AG09309 (cell line): ENCODE measurements around the gene PPME1.

Experiments used
- DNase-seq: peaks from one replicate; pipeline ENCODE4 v3.0.0-alpha.2; 2010; ENCODE audit warnings: low read depth
- H3K4me3 ChIP-seq: 2 replicates; pipeline ENCODE4 v1.5.1; 2011; ENCODE audit warnings: mild to moderate bottlenecking, low read depth, low read length, moderate library complexity; ENCODE audit not compliant: control insufficient read depth
- TF ChIP-seq, protein P1 (sequence below): IDR thresholded peaks from 2 replicates; pipeline ENCODE4 v1.5.1; 2011; ENCODE audit warnings: mild to moderate bottlenecking, low read depth, low read length, inconsistent platforms; ENCODE audit not compliant: insufficient read depth, control insufficient read depth; ENCODE audit errors: missing control alignments

Gene PPME1

DNA sequence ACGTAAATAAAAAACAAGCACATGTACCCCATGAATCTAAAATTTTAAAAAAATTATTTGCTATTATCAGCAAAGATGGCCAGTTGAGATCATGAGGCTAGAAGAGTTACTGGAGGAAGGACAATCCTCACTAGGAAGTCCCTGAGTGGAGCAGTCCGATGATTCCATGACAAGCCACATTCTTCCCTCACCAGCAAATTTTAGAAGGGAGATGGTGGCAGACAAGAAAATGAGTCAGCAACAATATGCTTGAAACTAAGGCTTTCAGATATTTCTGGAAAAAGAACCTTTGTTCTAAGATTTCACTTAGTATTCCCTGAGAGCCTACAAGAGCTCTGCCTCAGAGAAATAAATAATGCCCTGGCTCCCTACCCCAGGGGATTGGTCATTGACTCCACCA is 105.5 kb downstream of the PPME1 start:
- TF ChIP-seq, protein P1, sequence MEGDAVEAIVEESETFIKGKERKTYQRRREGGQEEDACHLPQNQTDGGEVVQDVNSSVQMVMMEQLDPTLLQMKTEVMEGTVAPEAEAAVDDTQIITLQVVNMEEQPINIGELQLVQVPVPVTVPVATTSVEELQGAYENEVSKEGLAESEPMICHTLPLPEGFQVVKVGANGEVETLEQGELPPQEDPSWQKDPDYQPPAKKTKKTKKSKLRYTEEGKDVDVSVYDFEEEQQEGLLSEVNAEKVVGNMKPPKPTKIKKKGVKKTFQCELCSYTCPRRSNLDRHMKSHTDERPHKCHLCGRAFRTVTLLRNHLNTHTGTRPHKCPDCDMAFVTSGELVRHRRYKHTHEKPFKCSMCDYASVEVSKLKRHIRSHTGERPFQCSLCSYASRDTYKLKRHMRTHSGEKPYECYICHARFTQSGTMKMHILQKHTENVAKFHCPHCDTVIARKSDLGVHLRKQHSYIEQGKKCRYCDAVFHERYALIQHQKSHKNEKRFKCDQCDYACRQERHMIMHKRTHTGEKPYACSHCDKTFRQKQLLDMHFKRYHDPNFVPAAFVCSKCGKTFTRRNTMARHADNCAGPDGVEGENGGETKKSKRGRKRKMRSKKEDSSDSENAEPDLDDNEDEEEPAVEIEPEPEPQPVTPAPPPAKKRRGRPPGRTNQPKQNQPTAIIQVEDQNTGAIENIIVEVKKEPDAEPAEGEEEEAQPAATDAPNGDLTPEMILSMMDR, result no peak
- DNase-seq, result no peak
- H3K4me3 ChIP-seq, result no peak overlapping the region

DNA sequence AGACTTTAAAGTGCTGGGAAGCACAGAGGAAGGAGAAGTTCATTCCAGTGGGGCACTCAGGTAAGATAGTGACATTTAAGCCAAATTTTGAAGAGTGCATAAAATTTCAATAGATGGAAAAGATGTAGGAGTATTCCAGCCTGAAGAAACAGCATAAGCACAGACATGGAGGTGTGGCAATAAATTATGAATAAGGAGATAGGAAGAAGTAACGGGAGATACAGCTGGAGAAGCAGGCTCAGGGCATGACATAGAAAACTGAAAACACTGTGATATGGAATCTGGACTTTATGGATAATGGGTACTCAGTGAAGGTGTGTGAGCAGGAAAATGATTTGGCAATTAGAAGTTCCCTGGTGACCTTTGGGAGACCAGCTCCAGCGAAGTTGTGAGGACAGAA is 107.0 kb downstream of the PPME1 start:
- no peak for DNase-seq

DNA sequence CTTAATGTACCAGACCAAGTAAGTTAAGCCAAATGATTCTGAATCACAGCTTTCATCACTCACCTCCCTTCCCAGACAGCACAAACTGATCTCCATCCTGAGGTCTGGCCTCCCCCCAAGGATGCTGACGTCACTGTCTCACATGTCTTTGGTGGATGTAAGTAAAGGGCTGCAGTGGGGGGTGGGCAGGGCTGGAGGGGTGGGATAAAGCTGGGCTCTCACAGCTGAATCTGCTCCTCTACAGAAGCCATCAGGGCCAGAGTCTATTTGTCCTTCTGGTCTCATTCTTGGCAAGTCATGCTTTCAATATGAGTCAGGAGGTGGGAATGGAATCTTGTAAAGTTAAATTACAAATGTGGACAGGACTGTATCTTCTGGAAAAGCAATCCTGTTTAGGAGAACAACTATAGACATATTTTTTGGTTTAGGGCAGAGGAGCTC is 107.7 kb downstream of the PPME1 start:
- TF ChIP-seq, protein P1, result no peak
- peak; percentile 95 for DNase-seq
- no peak overlapping the region for H3K4me3 ChIP-seq

More for the DNA sequence above, 107.0 kb downstream of the PPME1 start:
- no peak overlapping the region for H3K4me3 ChIP-seq
- TF ChIP-seq, protein P1, result no peak

DNA sequence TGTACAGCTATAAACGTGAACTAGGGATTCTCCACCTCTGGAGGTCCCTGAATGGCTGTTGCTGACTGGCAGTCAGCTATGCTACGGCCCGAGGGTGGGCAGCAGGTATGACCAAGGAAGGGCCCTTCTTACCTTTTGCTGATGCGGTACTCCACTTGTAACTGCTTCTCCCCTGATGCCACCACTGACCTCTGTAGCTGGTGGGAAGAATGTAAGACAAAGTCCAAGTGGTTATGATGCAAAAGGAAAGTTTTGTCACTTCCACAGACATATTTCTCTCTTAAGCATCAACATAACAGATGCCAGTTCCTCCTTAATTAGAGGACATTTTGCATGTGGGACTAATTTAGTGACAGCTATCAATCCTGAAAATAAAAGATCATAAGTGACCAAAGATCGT is 108.2 kb downstream of the PPME1 start:
- H3K4me3 ChIP-seq, result no peak overlapping the region
- TF ChIP-seq, protein P1, result no peak
- DNase-seq, result no peak

DNA sequence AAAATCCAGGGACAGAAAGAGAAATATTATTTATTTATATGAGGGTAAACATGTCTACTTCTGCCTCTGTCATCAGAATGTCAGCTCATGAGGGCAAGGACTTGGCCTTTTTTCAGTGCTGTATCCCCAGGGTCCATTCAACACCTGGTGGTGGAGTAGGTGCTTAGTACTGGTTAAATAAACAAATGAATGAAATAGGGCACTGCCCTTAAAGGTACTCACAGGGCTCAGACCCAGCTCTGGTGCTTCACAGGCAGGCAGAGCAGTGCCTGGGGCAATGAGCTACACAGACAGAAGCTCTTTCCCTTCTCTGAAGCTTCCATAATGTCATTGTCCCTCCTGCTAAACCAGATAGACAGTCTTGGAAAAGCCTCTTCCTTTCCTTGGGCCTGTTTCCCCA is 109.4 kb downstream of the PPME1 start:
- H3K4me3 ChIP-seq, result no peak overlapping the region
- TF ChIP-seq, protein P1, result no peak
- no peak for DNase-seq

DNA sequence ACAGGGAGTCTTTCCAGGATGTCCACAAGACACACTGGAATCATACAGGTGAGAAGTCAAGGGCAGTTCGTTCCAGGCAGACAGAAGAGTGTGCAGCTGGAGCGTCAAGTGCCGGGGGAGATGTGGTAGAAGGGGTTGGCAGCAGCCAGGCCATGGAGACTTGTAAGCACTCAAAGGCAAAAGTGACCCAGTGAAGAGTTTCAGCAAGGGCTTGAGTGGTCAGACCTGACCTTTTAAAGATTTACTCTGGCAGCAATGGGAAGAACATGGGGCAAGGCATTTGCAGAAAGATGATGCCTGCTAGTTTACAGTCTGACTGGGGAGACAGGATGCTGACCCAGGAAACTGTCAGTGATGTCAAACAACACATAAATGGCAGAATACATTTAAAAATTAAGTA is 111.3 kb downstream of the PPME1 start:
- TF ChIP-seq, protein P1, result no peak
- DNase-seq, result no peak
- no peak overlapping the region for H3K4me3 ChIP-seq

DNA sequence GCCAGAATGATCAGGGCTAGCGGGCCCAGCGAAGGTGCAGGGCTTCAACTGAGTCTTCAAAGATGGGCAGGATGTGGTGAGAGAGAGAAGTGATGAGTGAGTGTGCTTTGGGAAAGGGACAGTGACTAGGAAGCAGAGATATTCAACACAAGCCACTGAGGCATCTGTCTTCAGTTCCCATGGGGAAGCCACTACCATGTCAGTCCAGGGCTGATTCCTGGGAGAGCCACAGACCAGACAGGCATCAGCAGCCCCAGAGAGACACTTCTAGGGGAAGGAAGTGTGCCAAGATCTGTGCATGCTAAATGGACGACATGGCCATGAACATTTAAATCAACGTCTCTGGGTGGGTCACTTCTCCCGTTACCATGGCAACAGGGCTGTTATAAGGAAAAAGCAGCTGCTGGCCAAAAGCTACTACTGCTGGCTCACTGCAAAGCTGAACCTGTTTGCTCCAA is 111.9 kb downstream of the PPME1 start:
- no peak overlapping the region for H3K4me3 ChIP-seq
- no peak for DNase-seq
- TF ChIP-seq, protein P1, result no peak
